Kasumi-1 (cell line): Measurements from ENCODE around the gene PRKG2.

ENCODE experiments used
- DNase-seq, 2 experiments: peaks; one replicate each; lab custom pipeline; 2025; lab: John Stamatoyannopoulos, UW

PRKG2 gene

GRCh38 chr4:81038636-81039350, 176.2 kb downstream of the PRKG2 start:
- DNase-seq, result no peak
